GM19239 (cell line): ENCODE results near the gene RSPO3.
"Not testable (repeated sequence)": the region's sequence is repeated elsewhere in the genome, so short reads cannot be mapped to it uniquely, and the experiment has no call there.

ENCODE experiments used
- DNase-seq: peaks from one replicate; pipeline ENCODE4 v3.0.0; 2011; ENCODE audit warnings: low spot score; ENCODE audit not compliant: insufficient read length
- FAIRE-seq: peaks from 2 replicates; lab custom pipeline; 2011; peaks lifted over from hg19 to GRCh38; lab: Jason Lieb, UNC

RSPO3 gene

DNA sequence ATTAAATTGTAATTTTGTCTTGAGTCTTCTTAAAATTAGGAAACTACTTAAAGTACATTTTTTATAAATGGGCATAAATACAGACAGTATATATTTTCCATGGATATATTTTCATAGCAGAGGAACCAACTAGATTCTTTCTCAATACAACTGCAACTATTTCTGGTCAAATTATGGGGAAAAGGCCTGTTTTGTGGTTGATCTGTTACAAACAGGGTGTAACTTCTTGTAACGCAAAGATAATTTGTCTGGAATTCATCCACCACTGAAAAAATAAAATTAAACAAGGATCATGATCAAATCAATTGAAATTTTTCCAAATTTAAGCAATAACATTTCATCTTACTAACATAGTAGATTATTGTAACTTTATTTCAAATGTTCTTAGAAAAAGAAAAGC is 81.0 kb downstream of the RSPO3 start:
- FAIRE-seq (no peak), DNase-seq (no peak)

DNA sequence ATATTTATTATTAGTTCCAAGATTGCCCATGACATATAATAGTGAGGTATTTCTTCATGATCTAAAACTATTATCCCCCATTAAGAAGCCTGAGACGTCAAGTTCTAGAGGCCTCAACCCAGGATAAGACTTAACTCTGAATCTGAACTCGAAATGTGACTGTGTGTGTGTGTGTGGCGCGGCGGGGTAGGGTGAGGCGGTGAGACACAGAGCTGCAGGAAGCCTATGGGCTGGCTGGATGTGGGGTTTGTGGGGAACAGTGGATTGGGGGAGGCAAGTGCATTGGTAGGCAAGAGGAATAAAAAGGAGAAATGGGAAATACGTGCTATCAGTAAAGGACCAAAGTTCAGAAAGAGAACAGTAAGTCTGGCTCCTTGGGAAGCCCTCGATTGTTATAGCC is 81.6 kb downstream of the RSPO3 start:
- no peak for DNase-seq
- no peak for FAIRE-seq

DNA sequence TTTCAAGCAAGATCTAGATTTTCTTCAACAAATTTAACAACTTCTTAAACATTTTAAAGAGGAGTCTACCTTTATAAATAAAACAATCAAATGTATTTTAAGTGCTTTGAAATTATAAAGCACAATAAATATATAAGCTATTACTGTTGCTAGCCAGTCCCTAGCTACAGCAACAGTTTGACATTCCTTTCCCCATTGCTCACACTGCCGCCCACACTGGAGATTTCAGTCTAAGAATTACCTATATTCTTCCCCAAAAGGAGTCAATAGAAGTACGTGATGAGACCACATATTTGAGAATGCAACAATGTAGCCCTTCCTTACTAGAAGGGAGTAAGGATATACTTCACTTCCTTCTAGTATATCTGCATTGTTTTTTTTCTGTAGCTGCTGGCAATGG is 82.8 kb downstream of the RSPO3 start:
- DNase-seq (no peak), FAIRE-seq (no peak)

DNA sequence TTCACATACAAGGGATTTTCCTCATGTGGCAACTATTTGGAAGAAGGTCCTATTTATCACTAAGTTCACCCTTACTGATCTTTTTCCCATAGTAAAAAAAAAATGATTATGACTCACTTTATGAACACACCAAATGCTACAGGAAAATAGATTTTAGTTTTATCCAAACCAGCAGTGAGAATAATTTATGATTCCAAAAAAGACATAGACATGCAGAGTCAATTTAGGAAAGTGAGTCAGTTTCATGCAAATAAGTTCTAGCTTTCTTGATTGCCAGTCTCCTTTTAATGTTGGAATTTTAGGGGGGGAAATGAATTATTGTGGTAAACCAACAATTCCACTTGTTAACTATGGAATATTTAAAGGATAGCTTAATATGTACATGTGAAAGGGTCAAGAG is 84.2 kb downstream of the RSPO3 start:
- no peak for FAIRE-seq
- no peak for DNase-seq

DNA sequence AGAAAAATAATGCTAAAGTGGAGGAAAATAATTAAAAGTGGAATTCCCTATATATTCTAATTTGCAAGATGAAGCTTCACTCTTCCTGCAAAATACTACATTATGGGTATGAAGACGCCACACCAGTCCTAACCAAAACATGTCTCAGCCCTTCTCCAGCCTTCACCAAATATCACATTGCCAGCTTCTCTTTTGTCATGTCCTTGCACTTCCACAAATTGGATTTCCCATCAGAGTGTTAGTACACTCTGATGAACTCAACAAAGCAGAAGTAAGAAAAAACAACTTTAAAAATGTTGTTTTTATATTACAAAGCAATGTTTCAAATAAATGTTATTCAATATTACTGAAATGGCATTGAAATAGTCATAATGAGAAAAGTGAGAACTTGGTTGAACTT is 85.8 kb downstream of the RSPO3 start:
- DNase-seq (no peak), FAIRE-seq (no peak)

DNA sequence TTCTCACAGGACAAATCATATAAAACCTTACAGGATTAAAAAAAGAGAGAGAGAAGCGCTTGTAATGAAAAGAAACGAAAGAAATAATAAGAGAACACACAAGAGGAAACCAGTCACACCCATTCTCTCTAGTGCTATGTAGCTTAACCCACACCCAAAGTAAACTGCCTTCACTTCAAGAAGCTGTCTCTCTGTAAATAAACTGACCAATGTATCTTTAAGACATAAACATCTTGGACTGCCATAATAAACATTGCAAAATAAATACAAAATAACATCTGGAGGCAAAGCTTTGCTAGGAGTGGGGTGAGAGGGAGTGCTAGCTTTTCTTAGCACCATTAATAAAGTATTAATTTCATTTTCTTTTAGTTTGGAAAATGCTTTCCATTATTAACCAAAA is 86.6 kb downstream of the RSPO3 start:
- no peak for DNase-seq
- FAIRE-seq, result no peak

DNA sequence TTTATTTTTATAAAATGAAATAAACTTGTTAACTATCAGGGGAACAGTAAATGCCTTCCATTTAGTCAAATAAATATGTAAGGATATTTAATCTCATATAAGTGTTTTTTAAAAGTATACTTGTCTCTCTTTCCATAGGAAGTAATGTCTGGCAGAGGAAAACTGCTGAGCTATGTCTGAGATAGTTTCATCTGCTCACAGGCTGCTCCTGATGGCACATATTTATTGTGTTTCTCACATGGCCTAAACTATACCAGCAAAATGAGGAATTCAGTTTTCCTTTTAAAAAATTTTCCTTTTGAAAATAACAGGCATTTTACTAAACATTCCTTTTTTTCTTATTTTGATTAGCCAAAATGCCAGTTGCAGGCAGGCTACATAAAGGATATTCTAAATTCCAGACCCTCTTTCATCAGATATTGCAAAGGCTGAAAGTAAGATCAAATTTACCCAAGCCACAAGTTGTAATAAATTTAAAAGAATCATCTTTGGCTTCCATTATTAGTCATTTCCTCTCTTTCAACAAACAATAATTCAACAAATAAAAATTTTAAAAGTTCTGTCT is 88.1 kb downstream of the RSPO3 start:
- FAIRE-seq (no peak), DNase-seq (no peak)

DNA sequence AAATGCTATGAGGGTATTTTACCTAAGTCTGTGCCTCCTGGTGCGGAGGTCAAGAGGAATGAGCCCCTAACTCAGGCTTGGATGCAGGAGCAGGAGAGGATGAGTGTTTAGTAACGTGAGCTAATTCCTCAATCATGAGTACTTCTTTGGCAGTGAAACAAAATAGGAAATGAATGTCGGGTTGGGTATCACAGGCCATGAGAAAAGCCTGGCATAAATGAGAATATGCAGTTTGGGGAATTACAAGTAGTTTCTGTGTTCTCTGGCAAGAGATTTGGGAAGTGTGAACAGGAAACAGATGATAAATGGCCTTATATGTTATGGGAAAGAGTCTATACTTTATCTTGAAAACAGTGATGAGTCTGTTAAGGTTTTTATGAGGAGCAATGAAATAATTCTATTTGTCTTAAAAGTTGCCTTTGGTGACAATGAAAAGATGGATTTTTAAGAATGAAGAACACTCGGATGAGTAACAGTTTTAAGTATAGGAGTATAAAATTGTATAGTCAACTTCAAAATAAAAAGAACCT is 89.2 kb downstream of the RSPO3 start:
- FAIRE-seq (no peak), DNase-seq (no peak)

DNA sequence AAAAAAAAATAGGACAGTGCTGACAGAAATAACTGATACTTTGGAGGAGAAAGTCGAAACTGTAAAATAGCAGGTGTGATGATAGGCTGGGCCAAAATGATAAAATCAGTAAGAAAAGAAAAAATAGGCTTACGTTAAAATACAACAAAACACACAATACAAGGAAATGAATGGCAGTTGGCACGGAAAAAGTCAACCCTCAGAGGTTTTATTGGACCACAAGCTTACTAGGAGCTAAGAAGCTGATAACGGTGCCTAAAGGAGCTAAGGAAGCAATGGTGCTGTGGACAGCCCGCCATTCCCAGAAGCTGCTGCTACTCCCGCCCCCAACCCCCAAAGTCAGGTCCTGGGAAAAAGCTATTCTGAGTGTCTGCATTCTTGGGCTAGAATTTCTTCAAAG is 92.3 kb downstream of the RSPO3 start:
- no peak for FAIRE-seq

DNA sequence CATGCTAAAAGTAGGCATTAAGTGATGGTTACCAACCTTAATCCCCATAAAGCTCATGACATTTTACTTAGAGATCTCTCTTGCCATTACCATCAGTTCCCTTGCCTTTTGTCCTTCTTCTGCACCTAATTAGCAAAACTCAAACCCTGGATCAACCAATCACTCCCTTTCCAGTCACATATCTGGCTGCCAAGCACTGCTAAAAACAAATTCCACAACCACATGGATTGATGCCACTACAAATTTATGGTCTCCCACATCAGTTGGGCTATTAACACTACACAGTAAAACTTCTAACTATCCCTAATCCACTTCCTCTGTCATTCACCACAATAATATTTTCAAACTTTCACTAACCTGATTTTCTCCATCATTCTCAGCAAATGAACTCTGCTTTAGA is 93.9 kb downstream of the RSPO3 start:
- DNase-seq (no peak), FAIRE-seq (no peak)

More for the DNA sequence above, 92.3 kb downstream of the RSPO3 start:
- no peak for DNase-seq

DNA sequence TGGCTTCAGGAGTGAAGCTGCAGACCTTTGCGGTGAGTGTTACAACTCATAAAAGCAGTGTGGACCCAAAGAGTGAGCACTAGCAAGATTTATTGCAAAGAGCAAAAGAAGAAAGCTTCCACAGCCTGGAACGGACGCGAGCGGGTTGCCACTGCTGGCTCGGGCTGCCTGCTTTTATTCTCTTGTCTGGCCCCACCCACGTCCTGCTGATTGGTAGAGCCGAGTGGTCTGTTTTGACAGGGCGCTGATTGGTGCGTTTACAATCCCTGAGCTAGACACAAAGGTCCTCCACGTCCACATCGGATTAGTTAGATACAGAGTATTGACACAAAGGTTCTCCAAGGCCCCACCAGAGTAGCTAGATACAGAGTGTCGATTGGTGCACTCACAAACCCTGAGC is 95.6 kb downstream of the RSPO3 start:
- FAIRE-seq, DNase-seq: not testable (repeated sequence)

DNA sequence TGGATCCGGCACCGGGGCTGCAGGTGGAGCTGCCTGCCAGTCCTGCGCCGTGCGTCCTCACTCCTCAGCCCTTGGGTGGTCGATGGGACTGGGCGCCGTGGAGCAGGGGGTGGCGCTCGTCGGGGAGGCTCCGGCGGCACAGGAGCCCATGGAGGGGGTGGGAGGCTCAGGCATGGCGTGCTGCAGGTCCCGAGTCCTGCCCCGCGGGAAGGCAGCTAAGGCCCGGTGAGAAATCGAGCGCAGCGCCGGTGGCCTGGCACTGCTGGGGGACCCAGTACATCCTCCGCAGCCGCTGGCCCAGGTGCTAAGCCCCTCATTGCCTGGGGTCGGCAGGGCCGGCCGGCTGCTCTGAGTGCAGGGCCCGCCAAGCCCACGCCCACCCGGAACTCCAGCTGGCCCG is 96.1 kb downstream of the RSPO3 start:
- not testable (repeated sequence) for FAIRE-seq, DNase-seq

DNA sequence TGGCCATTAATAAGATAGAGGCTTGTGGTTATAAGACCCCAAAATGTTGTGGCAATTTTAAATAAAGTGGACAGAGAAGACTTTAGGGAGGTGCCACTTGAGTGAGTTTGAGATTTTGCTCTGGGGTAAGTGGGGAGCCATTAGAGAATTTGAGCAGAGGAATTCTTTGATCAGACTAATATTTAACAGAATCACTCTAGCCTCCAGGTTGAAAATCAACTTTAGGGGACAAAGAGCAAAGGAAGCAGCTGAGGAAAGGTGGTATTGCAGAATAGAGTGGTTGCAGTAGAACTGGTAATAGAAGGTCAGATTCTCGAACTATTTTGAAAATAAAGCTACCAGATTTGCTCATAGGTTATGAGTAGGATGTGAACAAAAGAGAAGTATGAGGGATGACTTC is 97.5 kb downstream of the RSPO3 start:
- FAIRE-seq (no peak), DNase-seq (no peak)

DNA sequence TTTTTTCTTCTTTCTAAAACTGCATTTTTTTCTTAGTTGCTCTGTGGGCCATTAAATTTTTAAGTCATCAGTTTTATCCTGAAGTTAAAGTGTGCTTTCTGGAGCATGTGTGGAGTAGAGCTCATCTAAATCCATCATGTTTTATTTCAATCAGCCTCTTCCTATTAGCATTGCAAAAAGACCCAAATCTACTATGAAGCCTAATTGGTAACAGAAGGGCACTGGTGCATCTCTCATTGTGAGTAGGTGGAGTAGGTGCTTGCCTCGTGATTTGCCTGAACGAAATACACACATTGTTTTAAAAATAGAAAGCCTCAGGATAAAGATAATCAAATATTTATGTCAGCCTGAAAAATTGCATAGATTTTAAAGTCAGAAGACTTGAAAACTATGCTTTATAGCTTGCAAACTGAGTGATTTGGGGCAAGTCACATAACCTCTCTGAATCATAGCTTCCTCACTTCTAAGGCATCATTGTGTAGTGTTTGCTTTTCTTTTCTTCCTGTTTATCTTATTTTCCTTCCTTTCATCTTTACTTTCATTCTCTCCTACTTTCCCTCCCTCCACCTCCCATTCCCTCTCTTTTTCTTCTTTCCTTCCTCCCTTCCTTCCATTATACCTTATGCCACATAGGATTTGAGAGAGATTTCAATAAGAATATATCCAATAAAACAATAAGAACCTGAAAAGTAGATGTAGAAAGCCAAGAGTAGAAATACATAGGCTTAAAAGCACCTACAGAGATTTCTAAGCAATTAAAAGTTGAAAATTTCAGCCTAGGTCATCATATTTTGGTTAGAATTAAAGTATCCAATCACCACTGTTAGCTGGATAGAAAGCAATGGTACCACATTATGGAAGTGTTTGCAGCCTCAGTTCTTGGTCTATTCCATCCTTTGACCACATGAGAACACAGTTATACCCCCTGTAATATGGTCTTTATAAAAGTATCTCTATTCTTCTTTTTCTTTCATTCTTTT is 98.6 kb downstream of the RSPO3 start:
- FAIRE-seq (no peak), DNase-seq (no peak)

DNA sequence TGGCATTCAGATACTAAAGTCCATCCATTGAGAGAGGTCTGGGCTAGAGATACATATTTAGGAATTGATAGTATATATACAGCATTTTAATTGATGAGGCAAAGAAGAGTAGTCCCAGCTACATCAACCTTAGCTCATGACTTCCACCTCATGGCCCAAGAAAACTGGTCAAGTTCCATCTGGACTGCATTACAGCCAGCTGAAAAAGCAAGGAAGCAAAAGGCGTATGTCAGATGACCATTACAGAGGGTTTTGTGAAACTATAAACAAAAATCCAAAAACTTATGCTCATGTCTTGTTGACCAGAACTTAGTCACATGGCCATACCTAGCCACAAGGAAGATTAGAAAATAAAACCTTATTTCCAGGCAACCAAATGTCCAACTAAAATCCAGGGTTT is 101.4 kb downstream of the RSPO3 start:
- DNase-seq (no peak), FAIRE-seq (no peak)

DNA sequence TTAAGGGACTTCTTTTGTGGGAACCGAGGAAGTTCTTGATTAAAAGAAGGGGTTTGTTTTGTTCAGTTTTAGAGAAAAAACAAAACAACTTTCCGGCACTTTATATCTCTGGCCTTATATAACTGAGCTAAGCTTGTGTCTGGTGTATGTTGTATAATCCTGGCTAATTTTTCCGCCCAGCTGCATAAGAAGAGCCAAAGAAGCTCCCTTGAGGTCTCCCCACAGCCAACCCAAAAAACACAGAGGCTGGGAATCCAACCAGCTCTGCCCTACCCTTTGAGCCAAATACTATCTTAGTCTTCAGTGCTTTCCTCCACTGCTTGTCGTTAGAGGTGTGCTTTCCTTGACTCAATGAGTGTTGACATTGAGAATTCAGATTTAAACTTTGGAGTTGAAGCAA is 102.7 kb downstream of the RSPO3 start:
- no peak for DNase-seq
- no peak for FAIRE-seq

DNA sequence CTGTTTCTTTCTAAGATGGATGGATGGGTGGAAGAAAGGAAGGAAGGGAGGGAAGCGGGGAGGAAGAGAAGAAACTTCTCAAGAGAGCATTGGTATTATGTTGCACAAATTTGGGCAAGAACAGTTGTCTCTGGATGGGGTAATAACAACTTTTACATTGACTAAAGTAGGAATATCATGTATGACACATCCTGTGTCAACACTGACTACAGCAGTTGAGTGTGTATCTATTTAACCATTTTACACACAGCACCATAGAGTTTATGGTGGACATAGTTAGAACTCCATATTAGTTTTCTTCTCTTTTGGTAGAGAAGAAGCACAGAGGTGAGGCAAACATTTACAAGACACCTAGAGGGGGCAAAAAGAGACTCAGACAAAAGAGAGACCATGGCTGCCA is 103.9 kb downstream of the RSPO3 start:
- DNase-seq, result no peak
- no peak for FAIRE-seq

DNA sequence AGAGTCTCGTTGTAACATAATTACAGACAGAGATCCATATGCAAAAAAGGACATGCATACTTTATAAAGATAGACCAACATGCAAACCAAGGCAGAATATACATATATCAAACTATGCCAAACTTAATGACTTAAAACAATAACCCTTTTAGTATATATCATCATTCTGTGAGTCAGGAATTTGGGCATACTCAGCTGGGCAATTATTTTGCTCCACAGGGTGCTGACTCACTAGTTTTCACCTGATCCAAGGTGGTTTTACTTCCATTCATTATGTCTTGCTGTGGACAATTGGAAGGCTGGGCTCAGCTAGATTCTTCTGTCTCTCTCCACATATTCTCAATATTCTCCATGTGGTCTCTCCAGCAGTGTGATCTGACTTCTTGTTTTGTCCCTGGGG is 107.0 kb downstream of the RSPO3 start:
- DNase-seq (no peak), FAIRE-seq (no peak)

DNA sequence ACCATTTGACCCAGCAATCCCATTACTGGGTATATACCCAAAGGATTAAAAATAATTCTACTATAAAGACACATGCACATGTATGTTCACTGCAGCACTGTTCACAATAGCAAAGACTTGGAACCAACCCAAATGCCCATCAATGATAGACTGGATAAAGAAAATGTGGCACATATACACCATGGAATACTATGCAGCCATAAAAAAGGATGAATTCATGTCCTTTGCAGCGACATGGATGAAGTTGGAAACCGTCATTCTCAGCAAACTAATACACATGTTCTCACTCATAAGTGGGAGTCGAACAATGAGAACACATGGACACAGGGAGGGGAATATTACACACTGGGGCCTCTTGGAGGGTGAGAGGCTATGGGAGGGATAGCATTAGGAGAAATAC is 115.3 kb downstream of the RSPO3 start:
- not testable (repeated sequence) for FAIRE-seq, DNase-seq

DNA sequence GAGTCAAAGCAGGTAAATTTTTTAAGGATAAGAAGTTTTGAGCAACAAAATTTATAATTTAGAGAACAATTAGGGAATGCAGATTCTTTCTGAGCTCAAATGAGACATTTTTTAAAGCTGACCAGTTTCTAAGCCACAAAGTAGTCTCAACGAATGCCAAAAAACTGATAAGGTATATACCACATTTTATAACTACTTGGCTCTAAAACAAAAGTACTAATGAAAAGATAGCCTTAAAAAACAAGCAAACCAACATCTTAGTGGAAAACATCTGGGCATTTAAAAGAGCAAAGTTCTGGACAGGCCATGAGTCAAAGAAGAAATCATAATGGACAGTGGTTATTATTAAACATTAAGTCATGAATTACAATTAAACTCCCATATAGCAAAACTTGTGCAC is 125.0 kb downstream of the RSPO3 start:
- FAIRE-seq, result no peak
- DNase-seq, result no peak
